ENCODE measurements around the gene ANKRD35. TPM values are rescaled to one million over a fixed set of nuclear protein-coding genes. Genes with fewer than 3 reads are reported as not detected.
A peak's percentile ranks its signal among the peaks of the same experiment; 100 is the strongest.

The ANKRD35 gene
- total RNA-seq, 1 donor from 2014 or later = 0.16 TPM

DNA sequence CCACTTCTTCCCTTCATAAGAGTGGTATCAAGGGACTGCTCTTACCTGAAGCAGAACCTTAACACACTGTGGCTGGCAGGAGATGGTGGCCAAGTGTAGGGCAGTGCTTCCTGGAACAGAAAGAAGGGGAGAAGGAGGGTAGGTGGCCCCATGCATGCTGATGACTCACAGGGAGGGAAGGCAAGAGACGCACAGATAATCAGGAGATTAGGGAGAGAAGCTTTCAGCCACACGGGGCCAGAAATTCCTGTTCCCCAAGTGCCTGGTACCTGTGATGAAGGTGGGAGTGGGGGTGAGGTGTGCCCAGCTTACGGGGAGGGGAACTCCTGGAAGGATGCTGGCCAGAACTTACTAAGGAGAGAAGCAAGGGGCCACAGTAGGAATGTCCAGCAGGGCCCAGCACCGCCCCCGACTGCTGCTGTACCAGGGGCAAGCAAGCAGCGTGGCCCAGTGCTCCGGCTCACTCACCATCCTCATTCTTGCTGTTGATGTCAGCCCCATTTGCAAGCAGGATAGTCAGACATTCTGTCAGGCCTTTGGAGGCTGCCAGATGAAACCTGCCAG lies 7.7 kb downstream of the ANKRD35 start:
- H4K20me1 ChIP-seq (ENCODE audit: insufficient read depth, low read length) = no peaks in the 10 kb centered on the region
- H3K36me3 Mint-ChIP-seq (ENCODE audit: low read depth, unreplicated experiment) = peaks cover under 1% of the 10 kb centered on the region
- H3K9me3 Mint-ChIP-seq (ENCODE audit: unreplicated experiment) = peaks cover 6% of the 10 kb centered on the region
- FAIRE-seq (no peak), DNase-seq (ENCODE audit: low read depth) (no peak)
- peaks cover 7% of the 10 kb centered on the region for H3K4me1 Mint-ChIP-seq (ENCODE audit: low read depth, unreplicated experiment)
- no peaks in the 10 kb centered on the region for H3K79me2 ChIP-seq (ENCODE audit: insufficient read depth, low read length)
- no peak overlapping the region for H3K4me3 Mint-ChIP-seq (ENCODE audit: unreplicated experiment)
- H3K4me3 ChIP-seq (ENCODE audit: insufficient read depth, low read depth, low read length) = no peak overlapping the region
- H3K27me3 ChIP-seq (ENCODE audit: insufficient read depth, low read length) = peaks cover 6% of the 10 kb centered on the region
- H2AFZ ChIP-seq (ENCODE audit: low read depth, low read length) = no peak overlapping the region
- no peak for TF ChIP-seq EZH2 (IDR thresholded peaks at IDR 0.05; ENCODE audit: insufficient read depth, low read length)
- TF ChIP-seq, protein P1, sequence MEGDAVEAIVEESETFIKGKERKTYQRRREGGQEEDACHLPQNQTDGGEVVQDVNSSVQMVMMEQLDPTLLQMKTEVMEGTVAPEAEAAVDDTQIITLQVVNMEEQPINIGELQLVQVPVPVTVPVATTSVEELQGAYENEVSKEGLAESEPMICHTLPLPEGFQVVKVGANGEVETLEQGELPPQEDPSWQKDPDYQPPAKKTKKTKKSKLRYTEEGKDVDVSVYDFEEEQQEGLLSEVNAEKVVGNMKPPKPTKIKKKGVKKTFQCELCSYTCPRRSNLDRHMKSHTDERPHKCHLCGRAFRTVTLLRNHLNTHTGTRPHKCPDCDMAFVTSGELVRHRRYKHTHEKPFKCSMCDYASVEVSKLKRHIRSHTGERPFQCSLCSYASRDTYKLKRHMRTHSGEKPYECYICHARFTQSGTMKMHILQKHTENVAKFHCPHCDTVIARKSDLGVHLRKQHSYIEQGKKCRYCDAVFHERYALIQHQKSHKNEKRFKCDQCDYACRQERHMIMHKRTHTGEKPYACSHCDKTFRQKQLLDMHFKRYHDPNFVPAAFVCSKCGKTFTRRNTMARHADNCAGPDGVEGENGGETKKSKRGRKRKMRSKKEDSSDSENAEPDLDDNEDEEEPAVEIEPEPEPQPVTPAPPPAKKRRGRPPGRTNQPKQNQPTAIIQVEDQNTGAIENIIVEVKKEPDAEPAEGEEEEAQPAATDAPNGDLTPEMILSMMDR (IDR thresholded peaks at IDR 0.05; ENCODE audit: insufficient read depth, low read depth, low read length) = no peak
- no peaks in the 10 kb centered on the region for H3K9me3 ChIP-seq (ENCODE audit: insufficient read depth, low read depth, low read length)
- H3K36me3 ChIP-seq (ENCODE audit: insufficient read depth, low read length) = no peaks in the 10 kb centered on the region
- H3K27ac Mint-ChIP-seq (ENCODE audit: unreplicated experiment) = peak overlapping the region; percentile 66
- H3K9ac ChIP-seq (ENCODE audit: low read length) = no peak overlapping the region
- no peaks in the 10 kb centered on the region for H3K4me1 ChIP-seq (ENCODE audit: insufficient read depth, low read length)
- H3K27me3 Mint-ChIP-seq (ENCODE audit: low read depth, unreplicated experiment) = peaks cover 41% of the 10 kb centered on the region
- H3K4me2 ChIP-seq (ENCODE audit: low read length) = no peak overlapping the region
- no peak overlapping the region for H3K27ac ChIP-seq (ENCODE audit: low read depth, low read length)

DNA sequence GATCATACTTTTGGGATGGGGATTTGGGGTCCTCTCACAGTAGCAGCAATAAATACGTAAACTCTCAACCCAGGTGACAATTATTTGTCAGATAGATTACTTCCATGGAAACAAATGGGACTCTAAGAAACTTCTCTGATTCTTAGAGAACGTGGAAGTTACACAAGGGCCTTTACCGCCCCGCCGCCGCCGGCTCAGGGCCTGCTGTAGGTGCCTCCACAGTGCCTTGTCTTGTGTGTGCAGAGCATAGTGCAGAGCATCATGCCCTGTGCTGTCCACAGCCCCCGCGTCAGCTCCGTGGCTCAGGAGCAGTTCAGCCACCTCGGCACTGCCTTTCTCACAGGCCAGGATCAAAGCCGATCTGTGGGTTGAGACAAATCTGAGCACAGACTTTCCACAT lies 11.0 kb downstream of the ANKRD35 start:
- H3K9ac ChIP-seq (ENCODE audit: low read length) = no peak overlapping the region
- no peaks in the 10 kb centered on the region for H3K9me3 ChIP-seq (ENCODE audit: insufficient read depth, low read depth, low read length)
- Mint-ChIP-seq H3K4me1 (ENCODE audit: low read depth, unreplicated experiment) (peaks cover 4% of the 10 kb centered on the region), H3K4me3 (ENCODE audit: unreplicated experiment) (no peak overlapping the region), H3K27me3 (ENCODE audit: low read depth, unreplicated experiment) (peaks cover 45% of the 10 kb centered on the region), H3K36me3 (ENCODE audit: low read depth, unreplicated experiment) (peaks cover 2% of the 10 kb centered on the region), H3K9me3 (ENCODE audit: unreplicated experiment) (peaks cover 6% of the 10 kb centered on the region), H3K27ac (ENCODE audit: unreplicated experiment) (no peak overlapping the region)
- no peak for TF ChIP-seq EZH2 (IDR thresholded peaks at IDR 0.05; ENCODE audit: insufficient read depth, low read length)
- TF ChIP-seq, protein P1 (IDR thresholded peaks at IDR 0.05; ENCODE audit: insufficient read depth, low read depth, low read length) = no peak
- DNase-seq (ENCODE audit: low read depth) = no peak
- H3K36me3 ChIP-seq (ENCODE audit: insufficient read depth, low read length) = no peaks in the 10 kb centered on the region
- no peak overlapping the region for H3K4me2 ChIP-seq (ENCODE audit: low read length)
- FAIRE-seq = no peak
- H3K79me2 ChIP-seq (ENCODE audit: insufficient read depth, low read length) = no peaks in the 10 kb centered on the region
- no peak overlapping the region for H3K4me3 ChIP-seq (ENCODE audit: insufficient read depth, low read depth, low read length)
- no peak overlapping the region for H3K27ac ChIP-seq (ENCODE audit: low read depth, low read length)
- peaks cover 7% of the 10 kb centered on the region for H3K4me1 ChIP-seq (ENCODE audit: insufficient read depth, low read length)
- H3K27me3 ChIP-seq (ENCODE audit: insufficient read depth, low read length) = peaks cover 2% of the 10 kb centered on the region
- no peaks in the 10 kb centered on the region for H4K20me1 ChIP-seq (ENCODE audit: insufficient read depth, low read length)
- H2AFZ ChIP-seq (ENCODE audit: low read depth, low read length) = no peak overlapping the region
